Hepatocyte (in vitro differentiated cells): Measurements from ENCODE around the gene KCNA2. TPM values are rescaled to one million over a fixed set of nuclear protein-coding genes. Genes with fewer than 3 reads are reported as not detected.

ENCODE experiments used
- DNase-seq: peaks from one replicate; pipeline ENCODE4 v3.0.0-alpha.2; 2016; ENCODE audit warnings: low spot score
- H2AFZ ChIP-seq: fragments of 200-600 bp; sonication (generic); 2 replicates; pipeline ENCODE4 v1.6.0; 2016; ENCODE audit warnings: antibody characterized with exemption, mild to moderate bottlenecking
- H3K27ac ChIP-seq: fragments of 200-600 bp; sonication (generic); 2 replicates; pipeline ENCODE4 v1.5.1; 2016; ENCODE audit warnings: mild to moderate bottlenecking
- H3K27me3 ChIP-seq: fragments of 200-600 bp; sonication (generic); 2 replicates; pipeline ENCODE4 v1.6.1; 2016
- H3K36me3 ChIP-seq: fragments of 200-600 bp; sonication (generic); replicated peaks from 2 replicates; pipeline ENCODE4 v1.5.1; 2016; ENCODE audit warnings: low read depth; ENCODE audit not compliant: insufficient read depth
- H3K4me1 ChIP-seq: fragments of 200-600 bp; sonication (generic); 2 replicates; pipeline ENCODE4 v1.5.1; 2016; ENCODE audit warnings: mild to moderate bottlenecking, moderate library complexity; ENCODE audit not compliant: insufficient read depth
- H3K4me2 ChIP-seq: fragments of 200-600 bp; sonication (generic); 2 replicates; pipeline ENCODE4 v1.6.0; 2016
- H3K4me3 ChIP-seq: fragments of 200-600 bp; sonication (generic); 2 replicates; pipeline ENCODE4 v1.5.1; 2016; ENCODE audit warnings: mild to moderate bottlenecking
- H3K79me2 ChIP-seq: fragments of 200-600 bp; sonication (generic); 2 replicates; pipeline ENCODE4 v1.6.0; 2017; ENCODE audit warnings: mild to moderate bottlenecking
- H3K9me2 ChIP-seq: fragments of 200-600 bp; sonication (generic); replicated peaks from 2 replicates; pipeline ENCODE4 v1.6.0; 2017; ENCODE audit warnings: mild to moderate bottlenecking; ENCODE audit not compliant: insufficient read depth
- H3K9me3 ChIP-seq: fragments of 200-600 bp; sonication (generic); 2 replicates; pipeline ENCODE4 v1.5.1; 2016; ENCODE audit warnings: low read depth, mild to moderate bottlenecking
- H4K20me1 ChIP-seq: fragments of 200-600 bp; sonication (generic); 2 replicates; pipeline ENCODE4 v1.6.0; 2016; ENCODE audit warnings: mild to moderate bottlenecking; ENCODE audit not compliant: insufficient read depth, poor library complexity, severe bottlenecking
- EZH2 ChIP-seq: fragments of 200-600 bp; sonication (generic); IDR thresholded peaks from 2 replicates; pipeline ENCODE4 v1.6.1; 2016; ENCODE audit warnings: antibody characterized with exemption, mild to moderate bottlenecking, borderline replicate concordance
- EZH2phosphoT487 ChIP-seq: fragments of 200-600 bp; sonication (generic); IDR thresholded peaks from one replicate; pipeline ENCODE4 v1.6.1; 2018; ENCODE audit warnings: antibody characterized with exemption, mild to moderate bottlenecking, low read depth, moderate library complexity; ENCODE audit not compliant: unreplicated experiment, severe bottlenecking
- WGBS: methylation state at CpG from one replicate; pipeline ENCODE4 v1.1.6; 2016; ENCODE audit warnings: low lambda C conversion rate; ENCODE audit errors: missing lambda C conversion rate; 5-methylcytosine and 5-hydroxymethylcytosine counted together
- polyA plus RNA-seq: library from polyadenylated mRNA; unstranded; fragments of >200 nt; fragmentation: Nextera tagmentation; extraction: Ambion mirVana; gene quantifications from 2 replicates; pipeline ENCODE4 v1.2.1, GENCODE V29; 2016
- total RNA-seq: library from RNA; depleted of rRNA; stranded (reverse); fragments of >200 nt; gene quantifications from 2 replicates; pipeline ENCODE4 v1.2.3, GENCODE V29; 2014
- TF ChIP-seq, protein P1 (sequence below): fragments of 200-600 bp; sonication (generic); IDR thresholded peaks from 2 replicates; pipeline ENCODE4 v1.5.1; 2016; ENCODE audit warnings: antibody characterized with exemption, mild to moderate bottlenecking; ENCODE audit not compliant: poor library complexity

KCNA2 gene
- total and polyA plus RNA-seq, 2 experiments from 2014 or later, result 0.40 to 0.80 TPM

DNA sequence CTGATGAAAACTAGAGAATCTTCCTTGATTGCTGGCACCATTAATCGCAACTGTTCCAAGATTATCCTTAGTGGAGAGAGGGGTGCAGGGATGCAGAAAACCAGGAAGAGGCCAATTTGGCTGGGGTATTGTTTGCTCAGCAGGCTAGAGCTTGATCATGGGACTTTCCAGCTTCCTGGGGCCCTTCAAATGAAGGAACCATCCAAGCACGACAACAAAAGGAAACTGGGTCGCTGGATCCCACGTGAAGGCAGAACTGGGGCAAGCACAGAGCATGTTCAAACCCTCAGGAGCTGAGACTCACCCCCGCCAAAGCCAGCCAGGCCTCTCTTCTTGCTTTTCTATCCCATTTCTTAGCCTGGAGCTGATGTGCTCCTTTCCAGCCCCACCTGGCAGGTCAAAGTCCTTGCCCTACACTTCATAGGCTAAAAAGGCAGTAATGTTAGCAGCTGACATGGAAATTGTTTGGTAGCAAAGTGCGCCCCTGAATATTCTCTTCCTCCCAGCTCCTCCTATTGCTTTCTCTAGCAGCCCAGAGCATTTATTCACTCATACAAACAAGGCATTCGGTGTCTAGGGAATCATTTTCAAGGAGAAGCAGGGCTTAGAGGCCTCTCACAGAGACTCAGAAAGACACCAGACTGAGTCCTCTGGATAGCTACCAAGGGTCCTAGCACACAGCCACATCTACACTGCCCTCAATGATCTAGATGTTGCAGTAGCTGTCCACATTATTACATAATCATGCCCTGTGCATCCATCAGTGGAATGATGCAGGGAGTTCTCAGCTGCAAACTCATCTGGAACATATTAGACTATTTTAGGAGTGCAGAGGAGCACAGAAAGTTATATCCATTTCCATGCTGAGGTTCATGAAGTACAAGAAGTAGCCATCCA is 11.5 kb downstream of the KCNA2 start:
- Histone ChIP-seq H3K9me3 (no peaks in the 10 kb centered on the region), H2AFZ (no peak overlapping the region), H3K4me1 (peaks cover 3% of the 10 kb centered on the region), H3K27ac (peak overlapping the region; percentile 9), H3K79me2 (no peaks in the 10 kb centered on the region), H3K4me2 (no peak overlapping the region), H3K9me2 (no peaks in the 10 kb centered on the region), H4K20me1 (no peaks in the 10 kb centered on the region), H3K36me3 (no peaks in the 10 kb centered on the region), H3K4me3 (no peak overlapping the region), H3K27me3 (peaks cover 16% of the 10 kb centered on the region)
- 68% methylated on average over 7 of the region's 7 CpGs for WGBS
- no peak for DNase-seq
- no peak for TF ChIP-seq EZH2
- TF ChIP-seq EZH2phosphoT487, result no peak
- TF ChIP-seq, protein P1, sequence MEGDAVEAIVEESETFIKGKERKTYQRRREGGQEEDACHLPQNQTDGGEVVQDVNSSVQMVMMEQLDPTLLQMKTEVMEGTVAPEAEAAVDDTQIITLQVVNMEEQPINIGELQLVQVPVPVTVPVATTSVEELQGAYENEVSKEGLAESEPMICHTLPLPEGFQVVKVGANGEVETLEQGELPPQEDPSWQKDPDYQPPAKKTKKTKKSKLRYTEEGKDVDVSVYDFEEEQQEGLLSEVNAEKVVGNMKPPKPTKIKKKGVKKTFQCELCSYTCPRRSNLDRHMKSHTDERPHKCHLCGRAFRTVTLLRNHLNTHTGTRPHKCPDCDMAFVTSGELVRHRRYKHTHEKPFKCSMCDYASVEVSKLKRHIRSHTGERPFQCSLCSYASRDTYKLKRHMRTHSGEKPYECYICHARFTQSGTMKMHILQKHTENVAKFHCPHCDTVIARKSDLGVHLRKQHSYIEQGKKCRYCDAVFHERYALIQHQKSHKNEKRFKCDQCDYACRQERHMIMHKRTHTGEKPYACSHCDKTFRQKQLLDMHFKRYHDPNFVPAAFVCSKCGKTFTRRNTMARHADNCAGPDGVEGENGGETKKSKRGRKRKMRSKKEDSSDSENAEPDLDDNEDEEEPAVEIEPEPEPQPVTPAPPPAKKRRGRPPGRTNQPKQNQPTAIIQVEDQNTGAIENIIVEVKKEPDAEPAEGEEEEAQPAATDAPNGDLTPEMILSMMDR, result no peak

DNA sequence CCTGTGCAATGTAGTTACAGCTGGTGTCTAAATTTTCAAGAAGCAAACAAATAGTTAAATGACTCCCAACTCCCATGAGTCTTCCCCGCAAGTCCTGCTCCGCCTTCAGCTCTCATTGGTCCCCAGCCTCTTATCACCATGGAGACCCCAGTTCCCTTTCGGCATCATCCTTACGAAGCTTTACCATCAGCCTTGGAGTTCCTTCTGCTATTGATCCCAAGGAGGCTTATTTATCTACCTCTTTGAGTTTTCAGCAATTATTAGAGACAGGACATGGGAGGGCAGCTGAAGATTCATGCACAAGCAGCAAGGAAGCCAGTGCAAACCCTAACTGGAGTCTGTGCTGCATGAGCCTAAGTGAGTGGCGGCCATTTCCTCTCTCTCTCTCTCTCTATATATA is 12.3 kb downstream of the KCNA2 start:
- 48% methylated on average over 5 of the region's 5 CpGs for WGBS
- Histone ChIP-seq H3K4me3 (no peak overlapping the region), H3K9me3 (no peaks in the 10 kb centered on the region), H3K4me1 (peaks cover 3% of the 10 kb centered on the region), H3K4me2 (no peak overlapping the region), H4K20me1 (no peaks in the 10 kb centered on the region), H3K79me2 (no peaks in the 10 kb centered on the region), H3K36me3 (no peaks in the 10 kb centered on the region), H3K9me2 (no peaks in the 10 kb centered on the region), H3K27ac (no peak overlapping the region), H3K27me3 (peaks cover 16% of the 10 kb centered on the region), H2AFZ (no peak overlapping the region)
- TF ChIP-seq EZH2 (no peak), EZH2phosphoT487 (no peak)
- TF ChIP-seq, protein P1, result no peak
- DNase-seq, result no peak

DNA sequence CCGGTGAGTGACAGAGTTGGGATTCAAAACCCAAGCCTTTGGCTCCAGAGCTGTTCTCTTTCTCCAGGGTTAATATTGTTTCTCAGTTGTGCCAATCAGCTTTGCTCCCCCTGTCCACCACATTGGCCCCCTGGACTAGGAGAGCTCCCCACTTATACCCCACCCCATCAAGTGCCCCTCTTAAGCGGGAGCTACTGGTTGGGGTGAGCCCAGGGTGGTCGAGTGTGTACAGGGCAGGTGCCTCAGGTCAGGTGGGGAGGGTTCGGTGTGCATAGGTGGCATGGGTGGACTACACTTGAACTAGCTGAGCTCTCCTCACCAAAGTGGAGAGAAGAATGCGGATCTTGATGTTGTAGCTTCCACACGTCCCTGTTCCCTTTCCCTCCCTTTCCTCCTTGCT is 14.2 kb downstream of the KCNA2 start:
- H3K27ac ChIP-seq, result no peak overlapping the region
- peaks cover 16% of the 10 kb centered on the region for H3K27me3 ChIP-seq
- H3K79me2 ChIP-seq, result no peaks in the 10 kb centered on the region
- no peak overlapping the region for H3K4me2 ChIP-seq
- H4K20me1 ChIP-seq, result no peaks in the 10 kb centered on the region
- no peak for DNase-seq
- no peaks in the 10 kb centered on the region for H3K36me3 ChIP-seq
- H3K9me2 ChIP-seq, result no peaks in the 10 kb centered on the region
- H3K4me1 ChIP-seq, result peaks cover 3% of the 10 kb centered on the region
- H2AFZ ChIP-seq, result no peak overlapping the region
- WGBS, result 84% methylated on average over 6 of the region's 6 CpGs
- H3K9me3 ChIP-seq, result no peaks in the 10 kb centered on the region
- TF ChIP-seq, protein P1, result no peak
- TF ChIP-seq EZH2phosphoT487, result no peak
- no peak for TF ChIP-seq EZH2
- no peak overlapping the region for H3K4me3 ChIP-seq
